Measurements from ENCODE around the gene CHIC2. TPM values are rescaled to one million over a fixed set of nuclear protein-coding genes. Genes with fewer than 3 reads are reported as not detected.
"Not testable (repeated sequence)": the region's sequence is repeated elsewhere in the genome, so short reads cannot be mapped to it uniquely, and the experiment has no call there.

Gene CHIC2
- 38.6 and 45.0 TPM in 2 replicates for total RNA-seq (2014; rRNA removed; shearing (Covaris generic))
- 28.9 and 30.4 TPM in 2 replicates for total RNA-seq (2022)
- Bru-seq, nascent RNA = percentile 88 among the genes with signal in this experiment
- BruChase-seq, experiment 1, labeled RNA remaining after a 6-hour chase = percentile 79 among the genes with signal in this experiment
- percentile 75 among the genes with signal in this experiment for BruChase-seq, experiment 2, labeled RNA remaining after a 2-hour chase
- long read RNA-seq, transcript CHIC2-201 (6 exons, 1,194 nt) = major isoform, 47 of 51 reads
- long read RNA-seq, partial matches to known transcripts = 1 of 51 reads
- long read RNA-seq, other reads (novel, unspliced or antisense) = 1 of 51 reads

DNA sequence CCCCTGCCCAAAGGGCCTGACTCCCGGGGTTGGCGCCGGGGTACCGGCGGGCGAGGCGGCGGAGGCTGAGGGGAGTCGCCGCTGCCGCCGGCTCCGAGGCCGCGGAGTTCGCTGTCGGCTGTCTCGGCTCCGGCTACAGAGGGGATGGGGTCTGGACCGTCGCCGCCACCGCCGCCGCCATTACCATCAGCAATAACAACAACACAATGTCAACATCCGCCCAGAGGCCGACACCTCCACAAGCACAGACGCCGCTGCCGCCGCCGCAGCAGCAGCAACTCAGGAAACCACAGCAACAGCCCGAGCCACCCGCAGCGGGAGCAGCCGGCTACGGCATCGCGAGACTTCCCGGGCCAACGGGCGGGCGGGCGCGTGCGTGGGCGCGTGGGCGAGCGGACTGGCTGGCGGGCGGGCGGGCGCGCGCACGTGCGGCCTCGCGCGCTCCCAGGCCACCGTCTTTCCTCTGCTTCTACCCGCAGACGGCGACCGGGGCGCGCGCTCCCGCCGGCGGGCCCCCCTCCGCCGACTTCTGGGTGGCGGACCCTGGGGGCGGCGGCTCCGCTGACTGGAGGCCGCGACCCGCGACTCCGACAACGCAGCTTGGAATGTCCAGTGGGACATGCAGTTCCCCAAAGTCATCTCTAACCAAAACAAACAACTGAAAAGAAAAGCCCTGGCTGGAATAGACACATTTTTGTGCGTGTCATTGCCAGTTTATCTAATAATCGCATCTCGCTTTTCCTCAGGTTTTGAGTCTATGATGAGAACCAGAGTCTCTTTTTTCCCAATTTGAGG lies at the start of gene CHIC2:
Gene CHIC2, minus strand, starts transcription at position 289 of the 795 bp plus-strand sequence. CDS start 305 bp downstream, outside the sequence.
- Histone ChIP-seq H3K4me1 (ENCODE audit: insufficient read depth, low read length, poor library complexity, severe bottlenecking) (peaks cover 53% of the 10 kb centered on the region), H3K4me3 (ENCODE audit: low read depth, low read length, poor library complexity, severe bottlenecking) (peak within 1 kb of the TSS; percentile 98), H3K4me2 (ENCODE audit: low read length) (peak within 1 kb of the TSS; percentile 90), H3K27ac (ENCODE audit: low read depth, low read length, poor library complexity, severe bottlenecking) (peak within 1 kb of the TSS; percentile 81), H3K79me2 (ENCODE audit: insufficient read depth, low read depth, low read length) (peaks cover 48% of the 10 kb centered on the region), H3K9me3 (ENCODE audit: low read length) (no peaks in the 10 kb centered on the region), H3K36me3 (ENCODE audit: insufficient read depth, low read length) (peaks cover 24% of the 10 kb centered on the region), H2AFZ (ENCODE audit: low read length) (peak within 1 kb of the TSS; percentile 84), H4K20me1 (ENCODE audit: insufficient read depth, low read length) (peaks cover 32% of the 10 kb centered on the region), H3K9me2 (ENCODE audit: insufficient read depth, low read length) (no peaks in the 10 kb centered on the region)
- CTCF ChIA-PET (ENCODE audit: unreplicated experiment) = no interaction called here
- intact Hi-C loops (cut with micrococcal nuclease; ENCODE audit: unreplicated experiment) = loop anchor here (2.0 to 10.0 kb wide), 5 partner anchors 102 to 697 kb away; partner anchors contain the start of gene SCFD2
- no peak for TF ChIP-seq EZH2phosphoT487 (IDR thresholded peaks at IDR 0.05; ENCODE audit: borderline replicate concordance, low read depth, low read length)
- TF ChIP-seq CTCF (conservative IDR thresholded peaks at IDR 0.05; ENCODE audit: low read length) = no peak
- TSS peak; percentile 92 for BruUV-seq (replicated peaks)
- POLR2A ChIA-PET = interaction anchor here (0.7 to 2.2 kb wide), 4 partner anchors 8 to 89 kb away, joined by 3 to 9 read pairs (median 8); no protein-coding TSS in a partner anchor
- DNase-seq (ENCODE audit: low spot score) = peak; percentile 96

GRCh38 chr4:54113206-54113605 lies 48.8 kb upstream of the CHIC2 start:
- POLR2A ChIA-PET = interaction anchor here (0.6 to 0.7 kb wide), 2 partner anchors 15 to 20 kb away, joined by 3 read pairs; no protein-coding TSS in a partner anchor
- H3K4me1 ChIP-seq (ENCODE audit: insufficient read depth, low read length, poor library complexity, severe bottlenecking); CTCF ChIA-PET (ENCODE audit: unreplicated experiment); H4K20me1 ChIP-seq (ENCODE audit: insufficient read depth, low read length); H3K4me2 ChIP-seq (ENCODE audit: low read length); H3K79me2 ChIP-seq (ENCODE audit: insufficient read depth, low read depth, low read length); intact Hi-C loops (cut with micrococcal nuclease; ENCODE audit: unreplicated experiment); BruUV-seq (replicated peaks); DNase-seq (ENCODE audit: low spot score); H3K36me3 ChIP-seq (ENCODE audit: insufficient read depth, low read length); H3K9me3 ChIP-seq (ENCODE audit: low read length); H3K27ac ChIP-seq (ENCODE audit: low read depth, low read length, poor library complexity, severe bottlenecking); H2AFZ ChIP-seq (ENCODE audit: low read length); H3K4me3 ChIP-seq (ENCODE audit: low read depth, low read length, poor library complexity, severe bottlenecking); H3K9me2 ChIP-seq (ENCODE audit: insufficient read depth, low read length): not testable (repeated sequence)

DNA sequence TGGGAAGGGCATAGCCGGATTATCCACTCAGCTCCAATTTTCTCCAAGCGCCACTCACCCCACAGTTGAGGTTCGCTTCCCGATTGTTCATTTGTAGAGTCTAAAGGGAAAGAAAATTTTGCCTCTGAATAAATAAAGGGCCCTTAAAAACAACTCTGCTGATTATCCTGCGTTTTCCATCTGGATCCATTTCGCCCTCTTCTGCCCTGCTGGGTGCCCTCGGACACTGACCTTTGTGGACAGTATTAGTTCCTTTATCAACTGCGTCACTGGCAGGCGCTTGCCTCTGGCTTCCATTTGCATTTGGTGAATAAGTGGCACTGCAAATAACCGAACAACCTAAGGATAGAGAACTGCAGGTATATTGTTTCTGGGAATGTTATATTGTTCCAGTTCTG lies 45.6 kb upstream of the CHIC2 start:
- Histone ChIP-seq H3K9me3 (ENCODE audit: low read length) (no peaks in the 10 kb centered on the region), H2AFZ (ENCODE audit: low read length) (no peak overlapping the region), H3K36me3 (ENCODE audit: insufficient read depth, low read length) (no peaks in the 10 kb centered on the region), H3K27ac (ENCODE audit: low read depth, low read length, poor library complexity, severe bottlenecking) (no peak overlapping the region), H3K79me2 (ENCODE audit: insufficient read depth, low read depth, low read length) (no peaks in the 10 kb centered on the region), H3K4me1 (ENCODE audit: insufficient read depth, low read length, poor library complexity, severe bottlenecking) (peaks cover 18% of the 10 kb centered on the region), H3K4me3 (ENCODE audit: low read depth, low read length, poor library complexity, severe bottlenecking) (no peak overlapping the region), H4K20me1 (ENCODE audit: insufficient read depth, low read length) (no peaks in the 10 kb centered on the region), H3K9me2 (ENCODE audit: insufficient read depth, low read length) (no peaks in the 10 kb centered on the region), H3K4me2 (ENCODE audit: low read length) (no peak overlapping the region)
- CTCF ChIA-PET (ENCODE audit: unreplicated experiment) = no interaction called here
- DNase-seq (ENCODE audit: low spot score) = no peak
- intact Hi-C loops (cut with micrococcal nuclease; ENCODE audit: unreplicated experiment) = no loop called here
- no TSS peak for BruUV-seq (replicated peaks)
- POLR2A ChIA-PET = no interaction called here
- TF ChIP-seq EZH2phosphoT487 (IDR thresholded peaks at IDR 0.05; ENCODE audit: borderline replicate concordance, low read depth, low read length) (no peak), CTCF (conservative IDR thresholded peaks at IDR 0.05; ENCODE audit: low read length) (no peak)
